NB4 (cell line): ENCODE measurements around the gene C4B.
"Not testable (repeated sequence)": the region's sequence is repeated elsewhere in the genome, so short reads cannot be mapped to it uniquely, and the experiment has no call there.

Source experiments
- DNase-seq: peaks from one replicate; pipeline ENCODE4 v3.0.0; 2010; ENCODE audit warnings: low read depth
- H3K4me3 ChIP-seq: one replicate; pipeline ENCODE4 v1.5.1; 2011; ENCODE audit warnings: mild to moderate bottlenecking, low read depth, low read length, moderate library complexity
- CTCF ChIP-seq: IDR thresholded peaks from one replicate; pipeline ENCODE4 v1.5.1; 2012; ENCODE audit warnings: low read depth, low read length
- MYC ChIP-seq: IDR thresholded peaks from 2 replicates; pipeline ENCODE4 v1.6.1; 2011; ENCODE audit warnings: low read depth, low read length
- POLR2A ChIP-seq: IDR thresholded peaks from 2 replicates; pipeline ENCODE4 v1.6.1; 2011; ENCODE audit warnings: mild to moderate bottlenecking; ENCODE audit not compliant: insufficient read length; ENCODE audit errors: extremely low read depth
- TF ChIP-seq, protein P1 (sequence below): IDR thresholded peaks from 2 replicates; pipeline ENCODE4 v1.6.1; 2011; ENCODE audit warnings: low read depth, low read length

Gene C4B

GRCh38 chr6:32014547-32014946 is at the start of gene C4B:
C4B (plus strand) TSS chr6:32014795; CDS start chr6:32014846, 51 bp downstream.
- H3K4me3 ChIP-seq, DNase-seq: not testable (repeated sequence)

DNA sequence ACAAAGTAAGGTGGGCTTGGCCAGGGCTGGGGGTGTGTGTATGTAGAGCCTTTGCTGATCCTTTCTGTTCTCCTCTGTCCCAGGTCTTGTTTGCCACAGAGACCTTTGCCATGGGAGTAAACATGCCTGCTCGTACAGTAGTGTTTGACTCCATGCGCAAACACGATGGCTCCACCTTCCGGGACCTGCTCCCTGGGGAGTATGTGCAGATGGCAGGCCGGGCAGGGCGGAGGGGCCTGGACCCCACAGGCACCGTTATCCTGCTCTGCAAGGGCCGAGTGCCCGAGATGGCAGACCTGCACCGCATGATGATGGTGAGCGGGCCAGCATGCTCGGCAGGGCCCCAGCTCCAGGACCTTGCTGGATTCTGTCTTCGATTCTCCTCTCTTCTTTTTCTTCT is 48.9 kb upstream of the C4B start:
- no peak overlapping the region for H3K4me3 ChIP-seq
- DNase-seq = no peak
- TF ChIP-seq, protein P1, sequence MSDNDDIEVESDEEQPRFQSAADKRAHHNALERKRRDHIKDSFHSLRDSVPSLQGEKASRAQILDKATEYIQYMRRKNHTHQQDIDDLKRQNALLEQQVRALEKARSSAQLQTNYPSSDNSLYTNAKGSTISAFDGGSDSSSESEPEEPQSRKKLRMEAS = no peak
- TF ChIP-seq CTCF = no peak
- TF ChIP-seq MYC = no peak
- TF ChIP-seq POLR2A = no peak

GRCh38 chr6:31966506-31966905 is 48.1 kb upstream of the C4B start:
- no peak overlapping the region for H3K4me3 ChIP-seq
- TF ChIP-seq CTCF (no peak), MYC (no peak)
- TF ChIP-seq, protein P1 = no peak
- no peak for DNase-seq

GRCh38 chr6:31966997-31967925 is 47.3 kb upstream of the C4B start:
- TF ChIP-seq POLR2A (no peak), MYC (no peak), CTCF (no peak)
- TF ChIP-seq, protein P1 = no peak
- no peak for DNase-seq
- no peak overlapping the region for H3K4me3 ChIP-seq

- H3K4me3 ChIP-seq = no peak overlapping the region
- TF ChIP-seq MYC = no peak
- no peak for DNase-seq
Observed at GRCh38 chr6:31967926-31968320, 46.7 kb upstream of the C4B start.

- TF ChIP-seq POLR2A = no peak
- TF ChIP-seq MYC = no peak
- TF ChIP-seq CTCF = no peak
- TF ChIP-seq, protein P1 = no peak
- no peak overlapping the region for H3K4me3 ChIP-seq
- no peak for DNase-seq
Observed at GRCh38 chr6:31968326-31968725, 46.3 kb upstream of the C4B start.
